ENCODE measurements around the gene SH3TC1.

Gene SH3TC1

DNA sequence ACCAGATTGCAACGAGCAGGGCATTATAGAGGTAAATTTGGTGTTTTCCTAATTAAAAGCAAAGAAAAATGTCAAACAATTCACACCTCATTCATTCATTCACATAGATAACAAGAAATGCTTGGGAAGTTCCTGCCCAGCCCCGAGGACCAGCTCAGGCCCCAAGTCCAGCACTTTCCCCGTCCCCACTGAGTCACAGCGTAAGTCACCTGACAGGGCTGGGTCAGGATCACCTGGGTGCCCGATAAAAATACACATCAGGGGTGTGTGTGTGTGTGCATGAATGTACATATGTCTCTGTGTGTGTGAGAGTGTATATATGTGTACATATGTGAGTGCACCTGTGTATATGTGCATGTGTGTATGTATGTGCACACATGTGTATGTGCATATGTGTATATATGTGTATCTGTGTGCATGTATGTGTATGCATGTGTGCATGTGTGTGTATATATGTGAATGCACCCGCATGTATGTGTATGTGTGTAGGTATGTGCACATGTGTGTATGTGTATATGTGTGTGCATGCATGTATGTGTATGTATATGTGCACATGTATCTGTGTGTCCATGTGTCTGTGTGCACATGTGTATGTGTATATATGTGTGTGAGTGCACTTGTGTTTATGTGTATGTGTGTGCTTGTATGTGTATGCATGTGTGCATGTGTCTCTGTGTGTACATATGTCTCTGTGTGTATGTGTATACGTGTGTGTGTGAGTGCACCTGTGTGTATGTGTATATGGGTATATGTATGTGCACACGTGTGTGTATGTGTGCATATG, 18.6 kb upstream of the SH3TC1 start:
- DNase-seq (ENCODE audit: low read depth in 2 of 2): no peak

GRCh38 chr4:8181119-8181518, 18.0 kb upstream of the SH3TC1 start:
- no peak for DNase-seq (ENCODE audit: low read depth in 2 of 2)

GRCh38 chr4:8181844-8182243, 17.2 kb upstream of the SH3TC1 start:
- DNase-seq (ENCODE audit: low read depth in 2 of 2): no peak

- no peak for DNase-seq (ENCODE audit: low read depth in 2 of 2)
These were observed 16.8 kb upstream of the SH3TC1 start for GRCh38 chr4:8182294-8182693.

DNA sequence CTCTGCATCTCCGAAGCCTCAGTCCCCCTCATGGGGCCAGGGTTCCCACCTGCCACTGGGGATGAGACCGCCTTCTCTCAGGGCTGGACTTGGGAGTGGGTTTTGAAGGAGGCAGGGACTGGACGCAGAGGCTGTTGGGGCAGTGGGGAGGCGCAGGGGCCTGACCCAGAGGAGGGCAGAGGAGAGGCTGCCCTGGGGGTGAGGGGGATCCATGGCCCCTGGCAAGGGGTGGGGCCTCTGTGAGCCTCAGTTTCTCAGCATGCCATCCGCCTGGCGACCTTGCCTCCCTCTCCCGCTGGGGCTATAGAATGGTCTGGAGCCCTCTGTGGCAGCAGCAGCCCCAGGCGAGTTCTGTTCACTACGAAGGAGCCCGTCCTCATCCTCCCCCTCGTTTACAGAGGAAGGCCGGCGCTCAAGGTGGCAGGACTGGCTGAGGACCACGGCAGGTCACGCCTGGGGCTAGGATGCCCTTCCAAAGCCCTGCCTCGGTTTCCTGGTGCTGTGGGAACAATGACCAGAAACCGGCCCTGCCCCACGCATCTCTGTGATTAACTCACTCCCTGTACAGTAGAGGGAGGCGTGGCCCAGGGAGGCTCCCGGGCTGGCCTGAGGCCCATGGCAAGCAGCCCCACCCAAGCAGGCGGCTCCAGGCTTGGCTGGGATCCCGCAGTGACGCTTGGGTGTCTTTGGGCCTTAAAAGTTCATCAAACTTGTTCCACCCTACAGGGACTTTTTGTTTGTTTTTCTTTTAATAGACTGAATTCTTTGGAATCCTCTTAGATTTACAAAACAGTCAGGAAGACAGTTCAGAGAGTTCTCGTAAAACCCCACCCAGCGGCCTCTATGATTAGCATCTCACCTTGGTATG, 16.0 kb upstream of the SH3TC1 start:
- DNase-seq (ENCODE audit: low read depth in 2 of 2): no peak

DNA sequence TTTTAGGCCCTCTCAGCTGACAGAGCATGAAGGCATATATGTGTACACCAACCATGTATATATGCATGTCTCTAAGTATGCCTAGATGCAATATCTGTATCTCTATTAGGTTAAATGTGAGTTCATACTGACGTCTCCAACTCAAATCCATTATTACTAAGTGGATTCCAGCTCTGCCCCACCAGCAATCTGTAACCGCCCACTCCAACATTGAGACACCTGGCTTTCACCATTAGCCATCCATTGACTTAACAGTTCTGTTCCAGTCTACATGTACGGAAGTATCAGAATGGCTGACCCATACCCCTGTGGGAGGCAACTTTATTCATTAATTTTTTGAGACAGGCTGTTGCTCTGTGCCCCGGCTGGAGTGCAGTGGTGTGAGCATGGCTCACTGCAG, 15.0 kb upstream of the SH3TC1 start:
- no peak for DNase-seq (ENCODE audit: low read depth in 2 of 2)

- no peak for DNase-seq (ENCODE audit: low read depth in 2 of 2)
These were observed 13.8 kb upstream of the SH3TC1 start for GRCh38 chr4:8185295-8185694.

GRCh38 chr4:8185930-8186329, 13.2 kb upstream of the SH3TC1 start:
- DNase-seq (ENCODE audit: low read depth in 2 of 2): no peak

DNA sequence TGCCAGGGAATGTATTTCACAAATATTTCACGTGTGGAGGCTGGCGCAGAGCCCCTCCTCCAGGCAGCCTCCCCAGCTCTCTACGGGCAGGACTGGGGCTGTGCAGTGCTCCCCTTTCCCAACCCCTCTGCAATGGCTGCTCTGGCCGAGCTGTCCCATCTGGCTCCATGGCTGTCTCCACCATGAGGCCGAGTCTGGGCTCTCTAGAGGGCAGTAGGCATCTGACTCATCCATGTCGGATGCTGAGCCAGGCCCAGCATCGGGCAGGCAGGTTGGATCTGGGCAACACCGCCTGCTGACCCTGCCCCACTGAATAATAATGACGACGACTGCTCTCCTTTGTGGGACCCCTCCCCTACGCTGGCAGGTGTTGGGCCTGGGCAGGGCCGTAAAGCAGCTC, 11.0 kb upstream of the SH3TC1 start:
- DNase-seq (ENCODE audit: low read depth in 2 of 2): no peak

GRCh38 chr4:8188743-8189550, 10.1 kb upstream of the SH3TC1 start:
- DNase-seq (ENCODE audit: low read depth in 2 of 2): no peak

GRCh38 chr4:8189551-8190466, 9.3 kb upstream of the SH3TC1 start:
- no peak for DNase-seq (ENCODE audit: low read depth in 2 of 2)

- no peak for DNase-seq (ENCODE audit: low read depth in 2 of 2)
These were observed 7.8 kb upstream of the SH3TC1 start for GRCh38 chr4:8191136-8191747.

GRCh38 chr4:8192748-8193738, 6.0 kb upstream of the SH3TC1 start:
- DNase-seq (ENCODE audit: low read depth in 2 of 2): no peak

DNA sequence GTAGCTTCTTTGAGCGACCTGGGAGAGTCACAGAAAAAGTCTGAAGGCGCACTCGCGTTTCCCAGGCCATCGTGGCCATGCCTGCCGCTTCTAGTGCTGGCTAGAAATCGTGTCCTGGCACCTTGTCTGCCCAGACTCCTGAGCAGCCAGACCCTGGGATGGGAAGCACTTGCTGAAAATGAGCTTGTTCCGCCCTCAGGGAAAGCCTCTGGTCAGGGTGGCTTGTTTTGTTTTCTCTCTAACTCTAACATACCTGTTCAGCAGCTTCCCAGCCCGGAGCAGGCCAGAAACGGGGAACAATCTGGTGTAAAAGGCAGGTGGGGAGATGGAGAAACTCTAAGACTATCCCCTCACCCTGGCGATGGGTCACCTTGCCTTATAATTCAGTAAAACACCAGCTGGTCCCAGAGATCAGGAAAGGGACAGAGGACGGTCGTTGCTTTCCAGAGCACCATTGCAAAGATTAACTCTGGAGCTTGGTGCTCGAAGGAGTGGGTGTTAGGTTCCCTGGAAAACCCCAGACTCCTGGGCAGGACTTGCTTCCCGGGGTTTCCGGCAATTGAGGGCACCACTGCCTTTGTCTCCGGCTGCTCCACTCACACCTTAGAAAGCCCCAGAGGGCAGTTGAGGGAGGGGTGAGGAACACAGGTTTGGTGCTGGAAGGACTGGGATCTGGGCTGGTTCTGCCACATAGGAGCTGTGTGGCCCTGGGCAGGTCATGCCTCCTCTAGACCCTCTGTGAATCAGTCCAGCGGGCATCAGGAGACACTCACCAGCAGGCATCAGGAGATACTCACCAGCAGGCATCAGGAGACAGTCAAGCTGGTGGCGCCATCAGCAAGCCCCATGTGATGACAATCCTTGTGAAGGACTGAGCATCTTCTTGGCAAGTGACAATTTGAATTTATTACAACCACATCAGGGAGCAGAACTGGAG, 4.5 kb upstream of the SH3TC1 start:
- no peak for DNase-seq (ENCODE audit: low read depth in 2 of 2)

GRCh38 chr4:8195431-8195830, 3.7 kb upstream of the SH3TC1 start:
- no peak for DNase-seq (ENCODE audit: low read depth in 2 of 2)

- DNase-seq (ENCODE audit: low read depth in 2 of 2): no peak
These were observed 3.1 kb upstream of the SH3TC1 start for GRCh38 chr4:8195841-8196458.

DNA sequence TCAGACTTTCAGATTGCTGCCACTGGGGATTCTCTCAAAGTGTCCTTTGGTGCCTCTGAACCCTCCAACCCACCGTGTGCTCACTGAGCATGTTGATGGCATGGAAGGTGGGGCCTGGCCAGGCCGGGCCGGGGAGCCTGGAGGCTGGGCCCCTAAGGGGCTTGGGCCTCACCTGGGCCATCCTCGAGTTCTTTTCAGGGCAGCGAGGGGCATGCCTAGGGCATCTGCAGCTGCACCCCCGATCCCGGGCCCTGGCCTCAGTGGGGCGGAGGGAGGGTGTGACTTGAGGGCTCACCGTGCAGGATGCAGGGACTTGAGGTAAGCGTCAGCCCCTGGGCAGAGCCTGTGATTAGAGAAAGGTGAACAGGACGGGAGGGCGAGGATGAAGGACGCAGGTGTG, 1.6 kb upstream of the SH3TC1 start:
- no peak for DNase-seq (ENCODE audit: low read depth in 2 of 2)
